HG03439 (cell line): ENCODE data around the gene SEPTIN12.

Experiments used
- ATAC-seq: cut with Tn5 transposase; IDR thresholded peaks from one replicate; pipeline ENCODE4 v1.9.1; 2021; ENCODE audit warnings: mild to moderate bottlenecking, moderate library complexity; ENCODE audit not compliant: unreplicated experiment

The SEPTIN12 gene, protein sequence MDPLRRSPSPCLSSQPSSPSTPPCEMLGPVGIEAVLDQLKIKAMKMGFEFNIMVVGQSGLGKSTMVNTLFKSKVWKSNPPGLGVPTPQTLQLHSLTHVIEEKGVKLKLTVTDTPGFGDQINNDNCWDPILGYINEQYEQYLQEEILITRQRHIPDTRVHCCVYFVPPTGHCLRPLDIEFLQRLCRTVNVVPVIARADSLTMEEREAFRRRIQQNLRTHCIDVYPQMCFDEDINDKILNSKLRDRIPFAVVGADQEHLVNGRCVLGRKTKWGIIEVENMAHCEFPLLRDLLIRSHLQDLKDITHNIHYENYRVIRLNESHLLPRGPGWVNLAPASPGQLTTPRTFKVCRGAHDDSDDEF

GRCh38 chr16:4787627-4788482 is at the start of gene SEPTIN12:
Gene SEPTIN12, minus strand, starts transcription at chr16:4788345. Its CDS starts 700 bp downstream, at chr16:4787645.
- no peak for ATAC-seq

GRCh38 chr16:4836727-4837126 is 48.6 kb upstream of the SEPTIN12 start:
- ATAC-seq, result no peak

GRCh38 chr16:4833584-4833983 is 45.4 kb upstream of the SEPTIN12 start:
- no peak for ATAC-seq

- no peak for ATAC-seq
Observed at GRCh38 chr16:4832698-4833343, 44.7 kb upstream of the SEPTIN12 start.

GRCh38 chr16:4831616-4832015 is 43.5 kb upstream of the SEPTIN12 start:
- no peak for ATAC-seq

- ATAC-seq, result no peak
Observed at GRCh38 chr16:4830408-4830807, 42.3 kb upstream of the SEPTIN12 start.

DNA sequence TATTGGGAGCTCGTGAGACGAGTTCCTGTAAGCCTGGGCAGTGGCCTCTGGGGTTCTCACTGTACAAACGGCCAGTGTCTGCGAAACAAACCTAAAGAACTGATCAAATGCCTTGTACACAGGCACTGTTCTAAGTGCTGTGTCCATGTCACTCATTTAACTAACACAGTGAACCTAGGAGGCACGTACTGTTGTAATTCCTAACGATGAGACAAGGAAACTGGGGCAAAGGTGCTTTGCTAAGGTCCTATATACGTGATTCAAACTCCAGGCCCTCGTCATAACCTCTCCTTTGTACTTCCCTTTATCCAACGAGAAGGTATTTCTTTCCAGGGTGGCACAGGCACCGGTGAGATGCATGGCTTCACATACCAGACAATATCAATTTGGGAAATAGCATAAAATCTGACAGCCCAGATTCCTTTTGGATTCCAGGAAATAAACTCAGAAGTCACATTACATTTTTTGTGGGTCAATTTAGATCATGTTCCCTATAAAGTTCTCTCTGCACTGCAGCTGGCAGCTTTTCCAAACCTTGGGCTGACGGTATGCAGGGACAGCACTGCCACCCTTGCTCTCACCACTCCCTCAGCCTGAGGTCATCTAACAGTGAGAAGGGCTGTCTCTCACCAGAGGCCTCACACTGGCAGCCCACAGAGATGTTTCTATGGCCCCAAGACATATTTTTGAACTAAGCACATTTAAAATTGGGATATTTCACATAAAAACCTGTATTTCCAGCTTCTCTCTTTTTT is 40.6 kb upstream of the SEPTIN12 start:
- ATAC-seq, result no peak

DNA sequence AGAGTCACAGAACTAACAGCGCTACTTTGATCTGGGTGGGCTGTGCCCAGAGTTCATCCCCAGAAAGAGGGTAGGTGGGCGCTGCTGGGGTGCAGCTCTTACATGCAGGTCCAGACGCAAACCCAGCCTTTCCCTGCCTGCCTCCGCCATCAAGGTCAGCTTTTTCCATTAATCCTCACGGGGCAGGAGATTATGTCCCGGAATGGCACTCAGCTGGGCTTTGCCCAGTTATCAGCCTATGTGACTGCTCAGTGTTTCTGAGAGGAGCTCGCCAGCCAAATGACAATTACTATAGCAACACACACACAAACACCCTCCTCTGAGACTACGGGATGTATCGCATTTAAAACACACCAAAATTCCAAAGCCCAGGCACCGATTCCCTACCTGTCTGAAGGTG is 38.8 kb upstream of the SEPTIN12 start:
- ATAC-seq, result no peak

GRCh38 chr16:4826526-4826925 is 38.4 kb upstream of the SEPTIN12 start:
- no peak for ATAC-seq

DNA sequence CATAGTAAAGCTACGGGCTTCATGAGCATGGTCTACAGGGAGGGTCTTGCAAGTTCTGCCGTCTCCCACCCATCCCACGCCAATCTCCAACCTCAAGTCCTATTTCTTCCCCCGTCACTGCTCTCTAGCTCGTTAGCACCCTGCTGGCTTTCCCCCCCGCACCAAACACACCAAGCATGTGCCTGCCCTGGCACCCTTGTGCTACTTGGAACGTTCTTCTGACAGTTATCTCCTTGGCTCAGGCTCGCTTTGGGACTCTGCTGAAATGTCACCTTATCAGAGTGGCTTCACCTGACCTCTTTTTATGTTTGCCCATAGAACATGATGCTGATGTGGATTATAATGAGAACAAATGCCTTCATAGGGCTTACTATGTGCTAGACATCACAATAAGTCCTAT is 37.1 kb upstream of the SEPTIN12 start:
- no peak for ATAC-seq

DNA sequence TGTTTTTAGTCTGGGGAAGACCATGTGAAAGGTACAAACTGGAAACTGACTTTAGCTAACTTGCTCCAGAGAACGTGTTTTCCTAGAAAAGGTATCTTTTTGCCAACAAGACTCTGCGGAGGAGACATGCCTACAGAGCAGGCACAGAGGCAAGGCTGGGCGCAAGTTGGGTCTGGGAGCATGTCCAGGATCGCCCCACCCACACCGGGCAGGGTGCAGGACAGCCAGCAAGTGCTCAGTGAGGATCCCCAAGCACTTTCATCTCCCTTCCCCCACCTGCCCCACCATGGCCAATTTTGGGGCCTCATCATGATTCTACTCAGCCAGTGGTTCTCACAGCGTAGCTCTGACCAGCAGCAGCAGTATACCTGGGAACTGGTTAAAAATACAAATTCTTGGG is 32.5 kb upstream of the SEPTIN12 start:
- no peak for ATAC-seq

DNA sequence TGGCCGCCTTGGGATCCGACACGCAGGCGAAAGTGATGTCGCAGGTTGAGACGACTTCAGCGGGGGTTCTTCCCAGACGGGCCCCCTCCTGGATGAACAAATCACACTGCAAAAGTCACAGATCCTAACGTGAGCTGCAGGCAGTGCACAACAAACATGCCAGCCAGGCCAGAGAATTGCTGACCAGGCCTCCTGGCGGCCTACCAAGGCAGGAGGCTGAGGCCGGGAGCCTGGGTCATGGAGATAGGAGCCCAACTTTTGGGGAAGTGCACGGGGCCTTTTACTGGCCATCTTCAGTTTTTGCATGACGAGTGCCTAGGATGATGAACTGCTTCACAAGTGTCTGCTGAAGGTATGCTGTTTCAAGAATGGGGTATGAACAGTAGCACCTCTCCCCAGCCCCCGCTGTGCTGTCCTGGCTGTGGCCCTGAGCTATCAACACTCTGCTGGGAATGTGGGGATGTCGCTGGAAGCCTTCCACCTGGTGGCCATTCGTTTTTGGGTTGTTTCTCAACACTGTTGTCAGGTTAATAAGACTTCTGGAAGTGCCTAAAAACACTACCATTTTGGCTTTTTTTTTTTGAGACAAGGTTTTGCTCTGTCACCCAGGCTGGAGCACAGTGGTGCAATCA is 26.5 kb upstream of the SEPTIN12 start:
- ATAC-seq, result no peak

DNA sequence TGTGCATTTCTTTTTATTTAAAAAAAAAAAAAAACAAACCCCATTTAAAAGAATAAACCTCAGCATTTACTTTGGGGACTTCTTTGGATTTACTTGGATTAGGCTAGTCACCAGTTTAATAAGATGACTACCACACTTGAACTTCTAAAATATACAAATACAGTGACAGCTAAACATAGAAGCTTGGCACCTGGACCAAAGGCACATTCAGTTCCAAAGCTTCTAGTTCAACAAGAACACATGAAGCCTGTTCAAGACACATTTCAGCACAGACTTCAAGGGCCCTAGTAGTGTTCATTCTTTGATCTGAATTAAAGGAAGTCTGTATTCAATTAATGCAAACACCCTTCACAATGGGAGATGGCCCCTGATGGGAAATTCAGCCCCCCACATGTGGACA is 25.9 kb upstream of the SEPTIN12 start:
- ATAC-seq, result no peak

DNA sequence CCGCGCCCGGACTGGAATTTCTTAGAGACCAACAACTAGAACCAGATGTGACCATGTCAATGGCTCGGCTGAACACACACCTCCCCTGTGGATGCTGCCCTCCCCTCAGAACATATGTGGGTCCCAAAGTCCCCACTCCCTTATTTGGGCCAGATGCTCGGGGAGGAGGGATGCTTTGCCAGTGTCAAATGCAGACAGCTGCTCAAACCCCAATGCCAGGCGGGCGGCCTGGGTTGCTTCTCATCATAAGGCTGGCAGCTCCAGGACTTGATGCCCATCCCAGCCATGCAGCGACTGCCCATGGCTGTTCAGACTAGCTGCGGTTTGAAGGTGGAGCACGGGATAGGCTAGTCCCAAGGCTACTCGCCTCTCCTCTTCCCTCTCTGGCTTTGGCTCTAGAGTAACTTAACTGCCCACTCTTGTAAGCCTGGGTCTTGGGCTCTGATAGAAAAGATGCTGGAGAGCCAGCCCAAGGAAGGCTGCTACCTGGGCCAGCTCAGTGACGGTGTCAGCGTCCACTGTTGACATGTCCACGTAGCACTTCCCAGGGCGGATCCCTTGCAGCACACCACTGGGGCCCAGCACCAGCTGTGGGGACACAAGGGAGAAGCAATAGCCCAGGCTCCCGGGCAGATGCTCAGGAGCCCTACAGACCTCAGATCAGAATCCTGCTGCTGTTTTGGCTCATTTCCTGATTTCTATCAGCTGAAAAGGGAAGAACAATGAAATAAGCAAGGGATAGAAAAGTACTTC is 25.3 kb upstream of the SEPTIN12 start:
- ATAC-seq, result no peak

DNA sequence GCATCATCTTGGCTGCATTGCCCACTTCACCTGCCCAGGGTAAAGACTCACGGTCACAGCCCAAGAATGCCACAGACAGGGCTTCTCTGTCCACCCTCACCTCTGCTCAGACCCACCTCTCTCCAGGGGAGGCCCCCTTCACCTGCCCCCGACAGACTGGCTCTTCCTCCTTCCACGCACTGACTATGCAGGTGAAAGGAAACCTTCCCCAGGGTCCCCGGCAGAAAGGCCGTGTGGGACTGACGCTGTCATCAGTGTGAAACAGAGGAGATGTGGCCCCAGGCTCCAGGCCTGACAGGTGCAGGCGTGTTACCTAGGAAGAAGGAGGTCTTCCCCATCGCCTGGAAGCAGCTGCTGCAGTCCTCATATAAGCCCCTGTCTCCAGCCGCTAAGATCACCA is 23.6 kb upstream of the SEPTIN12 start:
- no peak for ATAC-seq

GRCh38 chr16:4811242-4811641 is 23.1 kb upstream of the SEPTIN12 start:
- no peak for ATAC-seq

GRCh38 chr16:4806280-4806679 is 18.1 kb upstream of the SEPTIN12 start:
- ATAC-seq, result no peak

DNA sequence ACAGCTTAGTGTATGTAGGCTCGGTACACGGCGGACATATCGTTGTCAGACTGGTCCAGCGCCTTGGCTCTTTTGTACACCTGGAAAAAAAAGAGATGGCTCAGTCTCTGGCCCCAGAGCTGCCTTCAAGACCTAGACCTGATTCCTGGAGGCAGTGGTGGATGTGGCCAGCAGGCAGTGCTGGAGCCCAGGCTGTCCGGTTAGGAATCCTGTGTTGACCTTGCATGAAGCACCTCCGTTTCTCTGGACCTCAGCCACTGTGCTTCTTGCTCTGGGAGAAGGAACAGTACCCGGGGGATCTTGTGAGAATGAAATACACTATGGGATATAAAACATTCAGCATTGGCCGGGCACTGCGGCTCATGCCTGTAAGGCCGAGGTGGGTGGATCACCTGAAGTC is 17.1 kb upstream of the SEPTIN12 start:
- no peak for ATAC-seq

DNA sequence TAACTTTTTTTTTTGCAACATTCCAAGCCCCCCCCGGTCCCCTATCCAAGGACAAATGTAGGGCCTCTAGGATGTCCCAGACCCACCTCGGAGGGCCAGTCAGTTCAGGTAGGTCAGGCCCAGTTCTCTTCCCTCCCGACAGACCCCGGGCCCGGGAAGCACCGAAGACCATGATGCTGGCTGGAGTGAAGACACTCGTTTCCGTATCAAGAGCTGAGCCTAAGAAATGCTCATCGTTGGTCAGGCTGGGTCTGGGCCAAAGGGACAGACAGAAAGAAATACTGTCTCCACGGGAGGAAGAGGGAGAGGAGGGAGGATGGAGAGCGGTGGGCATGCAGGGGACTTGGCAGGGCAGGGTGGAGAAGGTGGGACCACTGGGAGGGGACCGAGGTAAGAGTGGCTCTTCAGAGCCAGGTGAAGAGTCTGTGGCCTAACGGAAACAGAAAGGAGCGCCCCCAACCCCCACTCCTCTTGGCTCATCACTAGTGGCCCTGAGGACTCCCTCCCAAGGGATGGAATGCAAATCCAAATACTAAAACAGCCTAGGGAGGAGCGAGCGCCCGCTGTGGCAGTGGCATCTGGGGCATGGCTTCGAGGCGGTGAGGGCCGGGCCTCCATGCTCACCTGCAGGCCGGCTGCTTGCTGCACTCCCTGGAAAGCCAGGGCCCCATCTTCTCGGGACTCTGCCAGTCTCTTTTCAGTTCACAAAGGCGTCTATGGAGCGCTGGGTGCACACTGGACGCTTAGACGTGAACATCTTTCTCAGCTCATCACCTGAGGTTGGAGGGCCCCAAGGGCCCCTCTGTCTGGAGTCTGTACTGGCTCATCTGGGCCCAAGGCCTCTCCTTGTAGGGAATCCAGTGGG is 16.0 kb upstream of the SEPTIN12 start:
- ATAC-seq, result no peak
